Measurements from ENCODE around the gene MRPS31.
"Not testable (repeated sequence)": the region's sequence is repeated elsewhere in the genome, so short reads cannot be mapped to it uniquely, and the experiment has no call there.

MRPS31 gene

GRCh38 chr13:40793339-40793738, 22.3 kb upstream of the MRPS31 start:
- no peaks in the 10 kb centered on the region for H3K9me3 ChIP-seq (ENCODE audit: low read depth, low read length)
- H3K27ac ChIP-seq = no peak overlapping the region
- no peak overlapping the region for H3K4me3 ChIP-seq
- no peak for DNase-seq (ENCODE audit: low read depth, low spot score)
- no peak overlapping the region for H3K9ac ChIP-seq (ENCODE audit: insufficient read length)
- TF ChIP-seq POLR2AphosphoS5 (IDR thresholded peaks at IDR 0.05; ENCODE audit: borderline replicate concordance, low read depth, low read length) = no peak
- TF ChIP-seq FOXP2 (optimal IDR thresholded peaks at IDR 0.05; ENCODE audit: control extremely low read depth, extremely low read length, insufficient read depth) = no peak
- no peak for TF ChIP-seq EZH2 (IDR thresholded peaks at IDR 0.05)
- no peaks in the 10 kb centered on the region; the same call in 1 of the 2 replicates for H3K36me3 ChIP-seq (ENCODE audit: insufficient read depth, low read length)

GRCh38 chr13:40792284-40793051, 21.5 kb upstream of the MRPS31 start:
- DNase-seq (ENCODE audit: low read depth, low spot score) = no peak
- Histone ChIP-seq H3K27ac (no peak overlapping the region), H3K9me3 (ENCODE audit: low read depth, low read length) (no peaks in the 10 kb centered on the region), H3K4me3 (no peak overlapping the region), H3K36me3 (ENCODE audit: insufficient read depth, low read length) (no peaks in the 10 kb centered on the region; the same call in 1 of the 2 replicates), H3K9ac (ENCODE audit: insufficient read length) (no peak overlapping the region)
- TF ChIP-seq FOXP2 (optimal IDR thresholded peaks at IDR 0.05; ENCODE audit: control extremely low read depth, extremely low read length, insufficient read depth) (no peak), EZH2 (IDR thresholded peaks at IDR 0.05) (no peak), POLR2AphosphoS5 (IDR thresholded peaks at IDR 0.05; ENCODE audit: borderline replicate concordance, low read depth, low read length) (no peak)

DNA sequence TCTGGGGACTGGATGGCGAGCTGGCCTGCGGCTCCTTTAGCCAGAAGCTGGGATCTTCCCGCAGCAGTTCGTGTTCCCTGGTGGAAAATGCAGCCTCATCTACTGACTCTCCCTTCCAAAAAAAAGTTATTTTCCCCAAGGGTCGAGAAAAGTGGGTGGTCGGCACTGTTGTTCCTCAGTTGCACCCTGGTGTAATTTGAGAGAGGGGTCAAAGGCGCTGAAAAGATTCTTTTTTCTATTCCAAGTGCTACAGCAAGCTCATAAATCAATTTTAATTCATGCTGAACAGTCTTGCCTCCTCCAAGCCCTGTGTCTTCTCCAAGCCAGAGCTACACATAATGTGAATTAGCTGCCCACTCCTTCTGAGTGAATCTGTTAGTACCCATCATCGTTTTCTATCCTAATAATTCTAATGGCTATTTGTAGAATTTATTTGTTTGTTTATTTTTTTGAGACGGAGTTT, 19.2 kb upstream of the MRPS31 start:
- no peak for TF ChIP-seq POLR2AphosphoS5 (IDR thresholded peaks at IDR 0.05; ENCODE audit: borderline replicate concordance, low read depth, low read length)
- TF ChIP-seq EZH2 (IDR thresholded peaks at IDR 0.05) = no peak
- no peak for TF ChIP-seq FOXP2 (optimal IDR thresholded peaks at IDR 0.05; ENCODE audit: control extremely low read depth, extremely low read length, insufficient read depth)
- peak overlapping the region; percentile 87 for H3K9ac ChIP-seq (ENCODE audit: insufficient read length)
- H3K27ac ChIP-seq = 0 out of 2 replicates have a peak overlapping the region, but pooled peaks have one; percentile 8
- H3K36me3 ChIP-seq (ENCODE audit: insufficient read depth, low read length) = no peaks in the 10 kb centered on the region; the same call in 1 of the 2 replicates
- no peaks in the 10 kb centered on the region for H3K9me3 ChIP-seq (ENCODE audit: low read depth, low read length)
- no peak for DNase-seq (ENCODE audit: low read depth, low spot score)
- H3K4me3 ChIP-seq = peak overlapping the region; percentile 84

- no peaks in the 10 kb centered on the region for H3K36me3 ChIP-seq (ENCODE audit: insufficient read depth, low read length)
- peak within 1 kb of the TSS; percentile 84 for H3K4me3 ChIP-seq
- 0 out of 2 replicates have a peak within 1 kb of the TSS, but pooled peaks have one; percentile 8 for H3K27ac ChIP-seq
- H3K9ac ChIP-seq (ENCODE audit: insufficient read length) = peak within 1 kb of the TSS; percentile 87
- DNase-seq (ENCODE audit: low read depth, low spot score) = no peak
- no peaks in the 10 kb centered on the region for H3K9me3 ChIP-seq (ENCODE audit: low read depth, low read length)
- TF ChIP-seq POLR2AphosphoS5 (IDR thresholded peaks at IDR 0.05; ENCODE audit: borderline replicate concordance, low read depth, low read length) (peak; percentile 72; the same call in 1 of the 2 replicates), EZH2 (IDR thresholded peaks at IDR 0.05) (no peak)
These were observed 18.5 kb upstream of the MRPS31 start, which contains the start of gene SLC25A15 for GRCh38 chr13:40789275-40790153. TSS of gene SLC25A15 (plus strand) at chr13:40789611. CDS start at chr13:40793227, 3,616 bp downstream.

DNA sequence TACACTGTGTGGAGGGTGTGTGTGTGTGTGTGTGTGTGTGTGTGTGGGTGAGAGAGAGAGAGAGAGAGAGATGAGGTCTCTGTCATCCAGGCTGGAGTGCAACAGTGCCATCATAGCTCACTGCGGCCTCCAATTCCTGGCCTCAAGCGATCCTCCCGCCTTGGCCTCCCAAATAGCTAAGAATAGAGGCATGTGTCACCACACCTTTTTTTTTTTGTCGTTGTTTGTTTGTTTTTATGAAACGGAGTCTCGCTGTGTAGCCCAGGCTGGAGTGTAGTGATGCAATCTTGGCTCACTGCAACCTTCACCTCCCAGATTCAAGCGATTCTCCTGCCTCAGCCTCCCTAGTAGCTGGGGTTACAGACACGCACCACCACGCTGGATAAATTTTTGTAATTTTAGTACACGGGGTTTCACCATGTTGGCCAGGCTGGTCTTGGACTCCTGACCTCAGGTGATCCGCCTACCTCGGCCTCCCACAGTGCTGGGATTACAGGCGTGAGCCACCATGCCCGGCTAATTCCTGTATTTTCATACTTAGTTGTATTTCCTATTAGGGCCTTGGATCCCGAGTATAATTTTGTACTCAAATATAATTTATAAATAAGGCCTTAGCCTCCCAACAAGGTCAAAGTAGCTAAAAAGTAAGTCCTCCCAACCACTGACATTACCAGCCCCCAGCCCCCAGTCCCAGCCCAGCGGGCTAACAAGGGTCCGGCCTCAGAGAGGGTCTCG, 17.7 kb upstream of the MRPS31 start:
- DNase-seq (ENCODE audit: low read depth, low spot score); H3K27ac ChIP-seq; H3K36me3 ChIP-seq (ENCODE audit: insufficient read depth, low read length); H3K9me3 ChIP-seq (ENCODE audit: low read depth, low read length): not testable (repeated sequence)
- Histone ChIP-seq H3K9ac (ENCODE audit: insufficient read length) (peak overlapping the region; percentile 87), H3K4me3 (peak overlapping the region; percentile 84)

DNA sequence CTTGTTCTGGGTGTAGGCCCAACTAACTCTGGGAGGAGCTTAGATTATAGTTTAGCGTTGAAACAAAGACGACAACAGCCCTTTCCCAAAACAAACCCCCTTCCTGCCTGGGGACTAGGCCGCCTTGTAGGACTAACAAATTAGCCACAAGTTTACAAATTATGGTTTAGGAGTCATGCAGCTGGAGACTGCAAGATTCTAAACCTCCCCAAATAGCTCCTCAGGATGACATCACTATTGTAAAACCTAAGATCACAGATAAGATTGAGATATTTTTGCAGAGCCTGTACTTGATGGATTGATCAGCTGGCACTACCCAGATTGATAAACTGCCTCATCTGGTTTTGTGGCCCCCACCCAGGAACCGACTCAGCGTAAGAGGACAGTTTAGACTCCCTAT, 16.1 kb upstream of the MRPS31 start:
- Histone ChIP-seq H3K9ac (ENCODE audit: insufficient read length) (no peak overlapping the region), H3K27ac (no peak overlapping the region), H3K4me3 (no peak overlapping the region), H3K36me3 (ENCODE audit: insufficient read depth, low read length) (no peaks in the 10 kb centered on the region), H3K9me3 (ENCODE audit: low read depth, low read length) (no peaks in the 10 kb centered on the region)
- no peak for TF ChIP-seq EZH2 (IDR thresholded peaks at IDR 0.05)
- DNase-seq (ENCODE audit: low read depth, low spot score) = no peak

GRCh38 chr13:40786568-40786996, 15.6 kb upstream of the MRPS31 start:
- Histone ChIP-seq H3K36me3 (ENCODE audit: insufficient read depth, low read length) (no peaks in the 10 kb centered on the region), H3K4me3 (no peak overlapping the region), H3K9me3 (ENCODE audit: low read depth, low read length) (no peaks in the 10 kb centered on the region), H3K27ac (no peak overlapping the region), H3K9ac (ENCODE audit: insufficient read length) (no peak overlapping the region)
- TF ChIP-seq FOXP2 (optimal IDR thresholded peaks at IDR 0.05; ENCODE audit: control extremely low read depth, extremely low read length, insufficient read depth) = no peak
- no peak for TF ChIP-seq POLR2AphosphoS5 (IDR thresholded peaks at IDR 0.05; ENCODE audit: borderline replicate concordance, low read depth, low read length)
- no peak for TF ChIP-seq EZH2 (IDR thresholded peaks at IDR 0.05)
- DNase-seq (ENCODE audit: low read depth, low spot score) = no peak

DNA sequence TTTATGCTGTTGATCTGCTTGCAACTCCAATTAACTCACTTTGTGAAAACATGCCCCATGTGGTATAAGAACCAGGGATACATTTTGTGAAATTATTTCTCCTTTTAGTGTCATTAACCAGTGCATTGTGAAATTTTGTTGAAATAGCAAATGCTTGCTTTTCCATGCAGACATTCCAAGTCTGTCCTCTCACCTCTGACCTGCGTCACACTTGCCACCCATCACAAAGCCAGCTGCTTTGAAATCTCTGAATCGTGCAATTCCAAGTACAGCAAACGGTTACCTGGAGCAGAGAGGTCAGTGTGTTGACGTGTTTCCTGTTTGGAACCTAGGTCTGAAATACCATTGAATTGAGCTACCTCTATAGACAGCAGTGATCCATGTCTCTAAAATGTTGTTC, 13.6 kb upstream of the MRPS31 start:
- no peaks in the 10 kb centered on the region for H3K9me3 ChIP-seq (ENCODE audit: low read depth, low read length)
- no peak for TF ChIP-seq EZH2 (IDR thresholded peaks at IDR 0.05)
- no peak for TF ChIP-seq FOXP2 (optimal IDR thresholded peaks at IDR 0.05; ENCODE audit: control extremely low read depth, extremely low read length, insufficient read depth)
- no peak for TF ChIP-seq POLR2AphosphoS5 (IDR thresholded peaks at IDR 0.05; ENCODE audit: borderline replicate concordance, low read depth, low read length)
- no peak for DNase-seq (ENCODE audit: low read depth, low spot score)
- no peak overlapping the region for H3K9ac ChIP-seq (ENCODE audit: insufficient read length)
- H3K36me3 ChIP-seq (ENCODE audit: insufficient read depth, low read length) = no peaks in the 10 kb centered on the region
- H3K27ac ChIP-seq = no peak overlapping the region
- H3K4me3 ChIP-seq = no peak overlapping the region

DNA sequence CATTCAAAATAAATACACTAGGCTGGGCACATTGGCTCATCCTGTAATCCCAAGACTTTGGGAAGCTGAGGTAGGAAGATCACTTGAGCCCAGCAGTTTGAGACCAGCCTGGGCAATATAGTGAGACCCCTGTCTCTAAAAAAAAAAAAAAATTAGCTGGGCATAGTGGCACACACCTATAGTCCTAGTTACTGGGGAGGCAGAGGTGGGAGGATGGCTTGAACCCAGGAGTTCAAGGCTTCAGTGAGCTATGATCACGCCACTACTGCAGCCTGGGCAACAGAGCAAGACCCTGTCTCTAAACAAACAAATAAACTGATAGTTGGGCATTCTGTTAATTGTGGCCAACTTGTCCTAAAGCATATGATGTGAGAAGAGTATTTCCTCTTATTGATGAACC, 12.0 kb upstream of the MRPS31 start:
- not testable (repeated sequence) for DNase-seq (ENCODE audit: low read depth, low spot score); H3K9ac ChIP-seq (ENCODE audit: insufficient read length); H3K36me3 ChIP-seq (ENCODE audit: insufficient read depth, low read length); H3K27ac ChIP-seq; H3K9me3 ChIP-seq (ENCODE audit: low read depth, low read length); H3K4me3 ChIP-seq

Measured in SK-N-MC (cell line).